NCI-H128 (cell line): ENCODE data around the gene SLC2A13.
"Not testable (repeated sequence)": the region's sequence is repeated elsewhere in the genome, so short reads cannot be mapped to it uniquely, and the experiment has no call there.

Source experiments
- DNase-seq: peaks from one replicate; lab custom pipeline; 2025; ENCODE audit not compliant: unreplicated experiment; lab: John Stamatoyannopoulos, UW

SLC2A13 gene

GRCh38 chr12:40044396-40044795 lies 61.5 kb downstream of the SLC2A13 start:
- DNase-seq, result no peak

GRCh38 chr12:40039598-40039997 lies 66.3 kb downstream of the SLC2A13 start:
- DNase-seq, result no peak

GRCh38 chr12:40038619-40039018 lies 67.3 kb downstream of the SLC2A13 start:
- DNase-seq, result no peak

- no peak for DNase-seq
These were observed 71.2 kb downstream of the SLC2A13 start for GRCh38 chr12:40034712-40035111.

- no peak for DNase-seq
These were observed 71.7 kb downstream of the SLC2A13 start for GRCh38 chr12:40034156-40034555.

- no peak for DNase-seq
These were observed 72.6 kb downstream of the SLC2A13 start for GRCh38 chr12:40033242-40033630.

GRCh38 chr12:40032433-40033241 lies 73.2 kb downstream of the SLC2A13 start:
- no peak for DNase-seq

GRCh38 chr12:40031965-40032364 lies 73.9 kb downstream of the SLC2A13 start:
- no peak for DNase-seq

GRCh38 chr12:40030970-40031369 lies 74.9 kb downstream of the SLC2A13 start:
- DNase-seq, result not testable (repeated sequence)

- DNase-seq, result no peak
These were observed 77.6 kb downstream of the SLC2A13 start for GRCh38 chr12:40028296-40028695.

GRCh38 chr12:40022850-40023249 lies 83.0 kb downstream of the SLC2A13 start:
- DNase-seq, result no peak

GRCh38 chr12:40020261-40020691 lies 85.6 kb downstream of the SLC2A13 start:
- DNase-seq, result no peak

- DNase-seq, result no peak
These were observed 88.4 kb downstream of the SLC2A13 start for GRCh38 chr12:40017488-40017887.

- no peak for DNase-seq
These were observed 88.9 kb downstream of the SLC2A13 start for GRCh38 chr12:40016980-40017379.

- DNase-seq, result no peak
These were observed 90.0 kb downstream of the SLC2A13 start for GRCh38 chr12:40015881-40016280.

- no peak for DNase-seq
These were observed 90.5 kb downstream of the SLC2A13 start for GRCh38 chr12:40015345-40015744.

GRCh38 chr12:40013847-40014246 lies 92.0 kb downstream of the SLC2A13 start:
- no peak for DNase-seq

- no peak for DNase-seq
These were observed 92.6 kb downstream of the SLC2A13 start for GRCh38 chr12:40013292-40013691.

- DNase-seq, result no peak
These were observed 93.2 kb downstream of the SLC2A13 start for GRCh38 chr12:40012711-40013110.

- DNase-seq, result no peak
These were observed 94.1 kb downstream of the SLC2A13 start for GRCh38 chr12:40011775-40012129.

- no peak for DNase-seq
These were observed 94.7 kb downstream of the SLC2A13 start for GRCh38 chr12:40010899-40011774.
